SK-N-SH treated with all-trans-retinoic acid at 6 μM for 48 hours (cell line): ENCODE measurements around the gene WDR88.

Experiments
- ATAC-seq: fragments of 200-7000 bp; cut with Tn5 transposase; 3 replicates; pipeline ENCODE4 v1.9.1; 2020; ENCODE audit warnings: mild to moderate bottlenecking, moderate library complexity
- ARNTL ChIP-seq: fragments of 450-650 bp; formaldehyde crosslinking; IDR thresholded peaks from 2 replicates; pipeline ENCODE4 v1.5.0; 2020; ENCODE audit warnings: low read depth, mild to moderate bottlenecking, moderate library complexity, borderline replicate concordance
- BACH2 ChIP-seq: fragments of 250-450 bp; sonication (Bioruptor Pico); IDR thresholded peaks from 2 replicates; pipeline ENCODE4 v1.9.0; 2021; ENCODE audit warnings: mild to moderate bottlenecking, borderline replicate concordance
- CREB5 ChIP-seq: fragments of 250-450 bp; sonication (Bioruptor Pico); IDR thresholded peaks from 2 replicates; pipeline ENCODE4 v1.5.1; 2020; ENCODE audit warnings: low read depth, mild to moderate bottlenecking, moderate library complexity
- CSRNP3 ChIP-seq: fragments of 250-450 bp; sonication (Bioruptor Pico); IDR thresholded peaks from 2 replicates; pipeline ENCODE4 v1.5.1; 2021; ENCODE audit warnings: mild to moderate bottlenecking, moderate library complexity
- ESRRG ChIP-seq: fragments of 250-450 bp; sonication (Bioruptor Pico); IDR thresholded peaks from 2 replicates; pipeline ENCODE4 v1.6.1; 2021; ENCODE audit warnings: mild to moderate bottlenecking
- GLIS3 ChIP-seq: fragments of 250-450 bp; sonication (Bioruptor Pico); IDR thresholded peaks from 2 replicates; pipeline ENCODE4 v1.5.0; 2020; ENCODE audit warnings: mild to moderate bottlenecking, moderate library complexity
- ISL1 ChIP-seq: fragments of 250-450 bp; sonication (Bioruptor Pico); IDR thresholded peaks from 2 replicates; pipeline ENCODE4 v2.1.2; 2022; ENCODE audit warnings: mild to moderate bottlenecking, moderate library complexity
- OSR1 ChIP-seq: fragments of 250-450 bp; sonication (Bioruptor Pico); IDR thresholded peaks from 2 replicates; pipeline ENCODE4 v1.8.0; 2022; ENCODE audit warnings: moderate library complexity, mild to moderate bottlenecking, inconsistent platforms
- POU6F1 ChIP-seq: fragments of 250-450 bp; sonication (Bioruptor Pico); IDR thresholded peaks from 2 replicates; pipeline ENCODE4 v1.8.0; 2021; ENCODE audit warnings: low read depth, mild to moderate bottlenecking, moderate library complexity, borderline replicate concordance
- PPARA ChIP-seq: fragments of 250-450 bp; sonication (Bioruptor Pico); IDR thresholded peaks from 2 replicates; pipeline ENCODE4 v1.5.0; 2020; ENCODE audit warnings: mild to moderate bottlenecking, borderline replicate concordance
- RARB ChIP-seq: fragments of 250-450 bp; sonication (Bioruptor Pico); IDR thresholded peaks from 2 replicates; pipeline ENCODE4 v1.8.0; 2021; ENCODE audit warnings: mild to moderate bottlenecking, moderate library complexity
- TCF4 ChIP-seq: fragments of 250-450 bp; sonication (Bioruptor Pico); IDR thresholded peaks from 2 replicates; pipeline ENCODE4 v1.8.0; 2021; ENCODE audit warnings: mild to moderate bottlenecking, moderate library complexity, borderline replicate concordance
- TOX ChIP-seq: fragments of 250-450 bp; sonication (Bioruptor Pico); IDR thresholded peaks from 2 replicates; pipeline ENCODE4 v1.8.0; 2021; ENCODE audit warnings: mild to moderate bottlenecking, moderate library complexity, borderline replicate concordance
- ZC3H10 ChIP-seq: fragments of 250-450 bp; sonication (Bioruptor Pico); IDR thresholded peaks from 2 replicates; pipeline ENCODE4 v1.5.1; 2021; ENCODE audit warnings: mild to moderate bottlenecking, moderate library complexity
- ZFP3 ChIP-seq: fragments of 250-450 bp; sonication (Bioruptor Pico); IDR thresholded peaks from 2 replicates; pipeline ENCODE4 v1.5.0; 2020; ENCODE audit warnings: mild to moderate bottlenecking, moderate library complexity
- ZFP30 ChIP-seq: fragments of 450-650 bp; formaldehyde crosslinking; IDR thresholded peaks from 2 replicates; pipeline ENCODE4 v1.5.0; 2022; ENCODE audit warnings: mild to moderate bottlenecking, moderate library complexity
- ZNF70 ChIP-seq: fragments of 450-650 bp; formaldehyde crosslinking; IDR thresholded peaks from 2 replicates; pipeline ENCODE4 v1.5.0; 2020; ENCODE audit warnings: mild to moderate bottlenecking, moderate library complexity
- ZNF8 ChIP-seq: fragments of 450-650 bp; formaldehyde crosslinking; IDR thresholded peaks from 2 replicates; pipeline ENCODE4 v1.5.0; 2020; ENCODE audit warnings: mild to moderate bottlenecking, moderate library complexity
- TF ChIP-seq, protein P1 (sequence below): fragments of 250-450 bp; sonication (Bioruptor Pico); IDR thresholded peaks from 2 replicates; pipeline ENCODE4 v1.5.0; 2020; ENCODE audit warnings: mild to moderate bottlenecking, moderate library complexity
- TF ChIP-seq, protein P2 (sequence below): fragments of 250-450 bp; sonication (Bioruptor Pico); IDR thresholded peaks from 2 replicates; pipeline ENCODE4 v1.8.0; 2020; ENCODE audit warnings: mild to moderate bottlenecking, moderate library complexity, borderline replicate concordance

Gene WDR88

GRCh38 chr19:33159149-33159548 lies 27.2 kb downstream of the WDR88 start (continued):
- TF ChIP-seq TCF4 (CRISPR knock-in tag) (no peak), ZNF70 (CRISPR knock-in tag) (no peak), PPARA (CRISPR knock-in tag) (no peak), ZC3H10 (CRISPR knock-in tag) (no peak), OSR1 (CRISPR knock-in tag) (no peak)

- no peak for TF ChIP-seq ZFP3 (CRISPR knock-in tag)
- no peak for TF ChIP-seq ARNTL
- no peak for TF ChIP-seq OSR1 (CRISPR knock-in tag)
- no peak for TF ChIP-seq ZNF70 (CRISPR knock-in tag)
- TF ChIP-seq BACH2 (CRISPR knock-in tag), result no peak
- TF ChIP-seq, protein P1, sequence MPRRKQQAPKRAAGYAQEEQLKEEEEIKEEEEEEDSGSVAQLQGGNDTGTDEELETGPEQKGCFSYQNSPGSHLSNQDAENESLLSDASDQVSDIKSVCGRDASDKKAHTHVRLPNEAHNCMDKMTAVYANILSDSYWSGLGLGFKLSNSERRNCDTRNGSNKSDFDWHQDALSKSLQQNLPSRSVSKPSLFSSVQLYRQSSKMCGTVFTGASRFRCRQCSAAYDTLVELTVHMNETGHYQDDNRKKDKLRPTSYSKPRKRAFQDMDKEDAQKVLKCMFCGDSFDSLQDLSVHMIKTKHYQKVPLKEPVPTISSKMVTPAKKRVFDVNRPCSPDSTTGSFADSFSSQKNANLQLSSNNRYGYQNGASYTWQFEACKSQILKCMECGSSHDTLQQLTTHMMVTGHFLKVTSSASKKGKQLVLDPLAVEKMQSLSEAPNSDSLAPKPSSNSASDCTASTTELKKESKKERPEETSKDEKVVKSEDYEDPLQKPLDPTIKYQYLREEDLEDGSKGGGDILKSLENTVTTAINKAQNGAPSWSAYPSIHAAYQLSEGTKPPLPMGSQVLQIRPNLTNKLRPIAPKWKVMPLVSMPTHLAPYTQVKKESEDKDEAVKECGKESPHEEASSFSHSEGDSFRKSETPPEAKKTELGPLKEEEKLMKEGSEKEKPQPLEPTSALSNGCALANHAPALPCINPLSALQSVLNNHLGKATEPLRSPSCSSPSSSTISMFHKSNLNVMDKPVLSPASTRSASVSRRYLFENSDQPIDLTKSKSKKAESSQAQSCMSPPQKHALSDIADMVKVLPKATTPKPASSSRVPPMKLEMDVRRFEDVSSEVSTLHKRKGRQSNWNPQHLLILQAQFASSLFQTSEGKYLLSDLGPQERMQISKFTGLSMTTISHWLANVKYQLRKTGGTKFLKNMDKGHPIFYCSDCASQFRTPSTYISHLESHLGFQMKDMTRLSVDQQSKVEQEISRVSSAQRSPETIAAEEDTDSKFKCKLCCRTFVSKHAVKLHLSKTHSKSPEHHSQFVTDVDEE, result no peak
- no peak for TF ChIP-seq CSRNP3 (CRISPR knock-in tag)
- TF ChIP-seq, protein P2, sequence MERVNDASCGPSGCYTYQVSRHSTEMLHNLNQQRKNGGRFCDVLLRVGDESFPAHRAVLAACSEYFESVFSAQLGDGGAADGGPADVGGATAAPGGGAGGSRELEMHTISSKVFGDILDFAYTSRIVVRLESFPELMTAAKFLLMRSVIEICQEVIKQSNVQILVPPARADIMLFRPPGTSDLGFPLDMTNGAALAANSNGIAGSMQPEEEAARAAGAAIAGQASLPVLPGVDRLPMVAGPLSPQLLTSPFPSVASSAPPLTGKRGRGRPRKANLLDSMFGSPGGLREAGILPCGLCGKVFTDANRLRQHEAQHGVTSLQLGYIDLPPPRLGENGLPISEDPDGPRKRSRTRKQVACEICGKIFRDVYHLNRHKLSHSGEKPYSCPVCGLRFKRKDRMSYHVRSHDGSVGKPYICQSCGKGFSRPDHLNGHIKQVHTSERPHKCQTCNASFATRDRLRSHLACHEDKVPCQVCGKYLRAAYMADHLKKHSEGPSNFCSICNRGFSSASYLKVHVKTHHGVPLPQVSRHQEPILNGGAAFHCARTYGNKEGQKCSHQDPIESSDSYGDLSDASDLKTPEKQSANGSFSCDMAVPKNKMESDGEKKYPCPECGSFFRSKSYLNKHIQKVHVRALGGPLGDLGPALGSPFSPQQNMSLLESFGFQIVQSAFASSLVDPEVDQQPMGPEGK (CRISPR knock-in tag), result no peak
- no peak for TF ChIP-seq TOX (CRISPR knock-in tag)
- no peak for TF ChIP-seq RARB (CRISPR knock-in tag)
- TF ChIP-seq PPARA (CRISPR knock-in tag), result no peak
- TF ChIP-seq ZC3H10 (CRISPR knock-in tag), result no peak
- no peak for TF ChIP-seq ZNF8 (CRISPR knock-in tag)
- no peak for TF ChIP-seq ESRRG (CRISPR knock-in tag)
- TF ChIP-seq TCF4 (CRISPR knock-in tag), result no peak
- TF ChIP-seq ZFP30, result no peak
- TF ChIP-seq CREB5 (CRISPR knock-in tag), result no peak
- no peak for TF ChIP-seq GLIS3 (CRISPR knock-in tag)
- no peak for TF ChIP-seq POU6F1 (CRISPR knock-in tag)
Observed at GRCh38 chr19:33159893-33160292, 28.0 kb downstream of the WDR88 start.

DNA sequence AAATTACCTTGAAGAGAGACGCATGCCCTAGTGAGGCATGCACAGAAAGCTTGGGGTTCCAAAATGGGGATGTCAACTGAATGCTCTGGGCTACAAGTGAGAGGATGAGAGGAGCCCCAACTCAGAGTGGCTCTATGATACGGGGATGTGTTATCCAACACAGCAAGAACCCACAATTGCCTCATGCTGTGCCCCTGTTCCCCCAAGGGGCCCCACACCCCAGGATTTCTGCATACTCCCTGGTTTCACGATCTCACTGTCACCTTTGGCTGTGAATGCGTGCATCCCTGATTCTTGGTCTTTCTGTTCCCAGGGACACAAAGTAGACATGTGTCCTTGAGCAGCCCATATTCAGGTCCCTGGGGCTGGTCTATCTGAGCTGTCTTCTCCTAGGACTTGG lies 29.3 kb downstream of the WDR88 start:
- no peak for ATAC-seq
- TF ChIP-seq ISL1 (CRISPR knock-in tag) (no peak), RARB (CRISPR knock-in tag) (no peak), CREB5 (CRISPR knock-in tag) (no peak)
- TF ChIP-seq, protein P1, result no peak

More at GRCh38 chr19:33159893-33160292, 28.0 kb downstream of the WDR88 start:
- no peak for ATAC-seq
